Left colon (tissue), 2 donors: ENCODE data around the gene SPATA21. TPM values are rescaled to one million over a fixed set of nuclear protein-coding genes. Genes with fewer than 3 reads are reported as not detected.

Source experiments
- ATAC-seq: fragments of 200-7000 bp; cut with Tn5 transposase; one replicate; pipeline ENCODE4 v1.9.1; 2020; ENCODE audit warnings: mild to moderate bottlenecking, moderate library complexity
- DNase-seq, 2 donors: peaks; one replicate each; pipeline ENCODE4 v3.0.0-alpha.2; 2020
- intact Hi-C, 2 donors: fragments of 100-400 bp; cut with DNase I in 1 of 2; cut with micrococcal nuclease in 1 of 2; formaldehyde crosslinking; loops; one replicate each; pipeline versions ENCODE4 v1.11.2 to v1.14.0; 2022; cut with DNase I, micrococcal nuclease
- total RNA-seq, 2 donors: library from RNA; stranded (reverse); fragmentation: NEBNext Ultra II Directional; extraction: Animal tissue kit (Norgen Biotek cat#: 25700); gene quantifications; one replicate each; pipeline ENCODE4 v1.2.1, GENCODE V29; 2021
- donor health status: DM: no; HTN: no; CAD: no.
- donor health status: DM: yes; HTN: yes; CAD: no.

SPATA21 gene
- total RNA-seq, 2 donors from 2014 or later, result not detected

GRCh38 chr1:16430606-16431005, 6.6 kb downstream of the SPATA21 start:
- intact Hi-C loops, result no loop called here
- no peak for DNase-seq
- no peak for ATAC-seq

GRCh38 chr1:16425125-16426025, 11.8 kb downstream of the SPATA21 start:
- intact Hi-C loops, result no loop called here
- no peak for ATAC-seq
- no peak for DNase-seq

GRCh38 chr1:16422041-16422440, 15.2 kb downstream of the SPATA21 start:
- no peak for DNase-seq
- no peak for ATAC-seq
- intact Hi-C loops, result no loop called here

DNA sequence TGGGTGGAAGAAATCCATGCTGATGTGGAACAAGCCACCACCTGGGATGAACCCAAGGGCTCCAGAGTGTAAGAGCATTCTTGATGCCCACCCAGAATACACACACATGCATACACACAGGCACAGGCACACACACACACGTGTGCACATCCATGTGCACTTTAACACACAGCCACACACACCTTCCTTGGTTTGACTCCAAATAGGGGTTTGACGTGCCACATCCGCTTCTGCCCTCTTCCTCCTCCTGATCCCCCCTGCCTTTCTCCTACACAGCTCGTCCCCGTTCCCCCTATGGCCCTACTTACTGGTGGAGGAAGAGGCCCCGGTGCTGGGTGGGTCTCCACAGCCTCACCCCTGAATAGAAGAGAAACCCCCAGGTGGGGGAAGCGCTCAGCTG, 16.0 kb downstream of the SPATA21 start:
- intact Hi-C loops, result no loop called here
- ATAC-seq (no peak), DNase-seq (no peak)

GRCh38 chr1:16420424-16421118, 16.7 kb downstream of the SPATA21 start:
- DNase-seq (no peak), ATAC-seq (peak; percentile 18)
- intact Hi-C loops, result no loop called here

GRCh38 chr1:16418823-16419425, 18.3 kb downstream of the SPATA21 start:
- no peak for ATAC-seq
- intact Hi-C loops, result no loop called here
- DNase-seq, result no peak

GRCh38 chr1:16413191-16413590, 24.0 kb downstream of the SPATA21 start:
- ATAC-seq (no peak), DNase-seq (no peak)
- intact Hi-C loops, result no loop called here

DNA sequence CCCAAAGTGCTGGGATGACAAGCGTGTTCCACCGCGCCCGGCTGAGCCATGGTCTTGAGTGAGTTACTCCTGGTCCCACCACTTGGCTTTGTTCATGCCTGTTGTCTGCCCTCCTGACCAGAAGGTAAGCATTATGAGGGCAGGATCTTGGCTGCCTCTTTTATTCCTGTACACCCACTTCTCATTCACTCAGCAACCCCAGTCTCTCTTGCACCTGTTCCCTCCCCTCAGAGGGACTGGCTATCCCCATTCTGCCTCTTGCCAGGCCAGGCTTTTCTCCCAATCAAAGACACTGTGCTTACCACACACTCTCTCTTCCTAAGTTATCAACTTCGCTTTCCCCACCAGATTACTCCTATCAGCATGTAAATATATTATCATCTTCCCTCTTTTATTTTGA, 26.4 kb downstream of the SPATA21 start:
- ATAC-seq (no peak), DNase-seq (no peak)
- intact Hi-C loops, result no loop called here

DNA sequence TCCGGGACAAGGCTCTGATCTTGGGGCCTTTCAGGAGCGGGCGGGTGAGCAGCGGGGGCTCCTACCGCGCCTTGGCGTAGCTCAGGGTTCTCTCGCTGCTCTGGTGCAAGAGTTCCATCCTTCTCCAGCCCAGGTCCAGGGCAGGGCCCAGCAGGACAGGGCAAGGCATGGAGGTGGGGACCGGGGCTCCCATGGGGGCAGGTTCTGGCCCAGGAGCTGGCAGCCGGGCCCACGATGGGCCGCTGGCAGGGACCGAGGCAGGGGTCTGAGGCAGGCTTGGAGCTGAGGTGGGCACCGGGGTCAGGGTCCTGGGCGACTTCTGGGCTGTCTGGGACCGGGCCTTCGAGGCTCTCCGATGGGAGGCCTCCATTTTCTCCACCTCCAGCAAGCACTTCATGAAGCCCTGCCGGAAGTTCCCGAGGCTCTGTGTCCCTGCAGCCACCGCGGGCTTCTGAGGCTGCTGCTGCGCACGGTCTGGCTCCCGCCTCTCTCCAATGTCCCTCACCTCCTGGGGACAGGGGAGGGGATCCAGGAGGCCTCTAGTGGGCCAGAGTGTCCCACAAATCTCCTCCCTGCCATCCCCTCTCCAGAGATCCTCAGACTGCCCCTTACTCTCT, 27.6 kb downstream of the SPATA21 start:
- intact Hi-C loops, result no loop called here
- ATAC-seq (no peak), DNase-seq (no peak)

GRCh38 chr1:16406868-16407267, 30.4 kb downstream of the SPATA21 start:
- DNase-seq, result no peak
- intact Hi-C loops, result no loop called here
- ATAC-seq, result no peak

DNA sequence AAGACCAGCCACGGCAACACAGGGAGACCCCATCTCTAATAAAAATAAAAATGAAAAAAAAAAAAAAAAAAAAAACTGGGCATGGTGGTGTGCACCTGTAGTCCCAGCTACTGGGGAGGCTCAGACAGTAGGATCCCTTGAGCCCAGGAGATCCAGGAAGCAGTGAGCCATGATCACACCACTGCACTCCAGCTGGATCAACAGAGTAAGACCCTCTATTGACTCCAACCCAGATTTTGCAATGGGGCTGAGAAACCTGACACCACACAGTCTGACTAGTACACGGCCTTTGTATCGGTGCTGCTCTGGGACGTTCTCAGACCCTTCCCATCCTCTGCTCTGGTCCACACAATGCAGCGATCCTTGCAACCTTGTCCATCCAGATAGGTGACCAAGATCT, 31.8 kb downstream of the SPATA21 start:
- no peak for ATAC-seq
- intact Hi-C loops, result no loop called here
- no peak for DNase-seq

DNA sequence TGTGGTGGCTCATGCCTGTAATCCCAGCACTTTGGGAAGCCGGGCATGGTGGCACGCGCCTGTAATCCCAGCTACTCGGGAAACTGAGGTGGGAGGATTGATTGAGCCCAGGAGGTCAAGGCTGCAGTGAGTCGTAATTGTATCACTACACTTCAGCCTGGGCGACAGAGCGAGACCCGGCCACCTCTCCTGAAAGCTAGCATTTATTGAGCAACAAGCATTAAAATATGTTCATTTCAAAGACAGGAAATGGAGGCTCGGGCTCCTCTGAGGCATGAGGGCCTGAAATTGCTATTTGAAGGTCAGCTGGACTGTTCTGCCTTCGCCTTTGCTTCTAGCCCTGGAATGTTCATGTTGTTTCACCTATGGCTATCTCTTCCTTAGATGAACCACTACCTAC, 34.5 kb downstream of the SPATA21 start:
- ATAC-seq (no peak), DNase-seq (no peak)
- intact Hi-C loops, result no loop called here

DNA sequence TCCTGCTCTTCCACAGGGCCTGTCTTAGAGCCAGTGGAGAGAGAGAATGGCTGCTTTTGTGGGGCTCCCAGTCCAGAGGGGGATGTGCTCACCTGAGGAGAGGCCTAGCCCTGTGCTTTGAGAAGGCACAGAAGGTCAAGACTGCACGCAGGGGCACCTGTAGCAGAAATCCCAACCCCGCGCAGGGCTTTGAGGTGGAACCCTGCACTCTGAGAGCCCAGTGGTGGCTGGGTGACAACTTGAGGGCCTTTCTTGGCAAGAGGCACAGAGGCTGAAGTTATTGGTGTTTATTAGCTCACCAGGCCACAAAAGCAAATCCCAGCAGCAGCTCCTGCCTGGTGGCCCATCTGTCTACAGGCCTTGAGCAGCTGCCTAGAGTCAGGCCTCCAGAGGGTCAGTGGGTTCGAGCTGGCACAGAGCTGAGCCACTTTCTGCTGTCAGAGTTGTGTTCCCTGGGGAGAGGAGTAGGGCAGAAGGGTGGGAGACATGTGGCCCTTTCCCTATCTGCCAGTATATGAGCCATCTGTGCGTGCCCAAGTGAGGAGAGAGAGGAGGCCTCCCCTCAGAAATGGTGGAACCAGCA, 38.8 kb downstream of the SPATA21 start:
- DNase-seq, result no peak
- ATAC-seq, result no peak
- intact Hi-C loops, result no loop called here

GRCh38 chr1:16397120-16397519, 40.1 kb downstream of the SPATA21 start:
- DNase-seq, result no peak
- intact Hi-C loops, result no loop called here
- ATAC-seq, result no peak

DNA sequence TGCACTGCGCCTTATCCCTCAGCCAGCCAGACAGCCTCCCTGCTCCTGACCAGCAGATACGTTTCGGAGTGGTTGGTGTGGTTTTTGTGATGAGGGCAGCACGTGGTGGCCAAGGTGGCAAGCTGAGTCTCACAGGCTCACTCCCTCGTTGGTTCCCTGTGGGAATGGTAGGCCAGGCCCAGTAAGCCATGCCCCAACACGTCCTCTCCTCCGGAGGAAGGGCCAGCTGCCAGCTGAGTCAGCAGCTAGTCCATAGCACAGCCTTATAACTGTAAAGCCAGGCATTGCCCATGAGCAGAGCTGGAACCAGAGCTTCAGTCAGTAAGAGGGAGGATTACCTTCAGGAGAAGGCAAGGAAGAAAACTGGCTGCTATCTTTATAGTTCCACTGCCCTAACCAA, 40.6 kb downstream of the SPATA21 start:
- ATAC-seq, result no peak
- intact Hi-C loops, result no loop called here
- no peak for DNase-seq

DNA sequence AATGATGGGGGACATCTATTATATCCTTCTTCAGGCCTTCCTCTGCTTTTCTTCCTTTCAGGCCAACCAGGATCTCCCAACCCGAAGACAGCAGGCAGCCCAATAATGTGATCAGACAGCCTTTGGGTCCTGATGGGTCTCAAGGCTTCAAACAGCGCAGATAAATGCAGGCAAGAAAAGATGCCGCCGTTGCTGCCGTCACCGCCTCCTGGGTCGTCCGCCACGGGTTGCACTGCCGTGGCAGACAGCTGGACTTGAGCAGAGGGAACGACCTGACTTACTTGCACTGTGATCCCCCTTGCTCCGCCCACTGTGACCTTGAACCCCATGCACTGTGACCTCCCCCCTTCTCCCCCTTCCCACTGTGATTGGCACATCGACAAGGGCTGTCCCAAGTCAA, 42.2 kb downstream of the SPATA21 start:
- intact Hi-C loops, result no loop called here
- ATAC-seq (no peak), DNase-seq (no peak)

- DNase-seq (no peak), ATAC-seq (no peak)
- intact Hi-C loops, result no loop called here
These were observed 43.4 kb downstream of the SPATA21 start for GRCh38 chr1:16393570-16394521.
